ENCODE results near the gene MARF1. TPM values are rescaled to one million over a fixed set of nuclear protein-coding genes. Genes with fewer than 3 reads are reported as not detected.
A peak's percentile ranks its signal among the peaks of the same experiment; 100 is the strongest.

The MARF1 gene
- total RNA-seq, 2 experiments from 2014 or later: 156 to 157 TPM

GRCh38 chr16:15605839-15606517 lies 37.0 kb downstream of the MARF1 start:
- H3K4me1 ChIP-seq (ENCODE audit: insufficient read depth, low read length): no peaks in the 10 kb centered on the region
- POLR2A ChIA-PET: no interaction called here

GRCh38 chr16:15604460-15605440 lies 38.2 kb downstream of the MARF1 start:
- ChIA-PET POLR2A (interaction anchor here (1.0 kb wide), 1 partner anchor 34 kb away, joined by 3 read pairs; no protein-coding TSS in a partner anchor), CTCF (interaction anchor here (1.1 to 1.2 kb wide), 3 partner anchors 38 to 177 kb away, joined by 3 to 4 read pairs (median 3); partner anchors contain the start of gene MARF1)
- intact Hi-C loops (cut with DNase I, micrococcal nuclease): no loop called here
- DNase-seq: no peak
- no peak for ATAC-seq (ENCODE audit: poor library complexity)
- no peaks in the 10 kb centered on the region for H3K9me3 Mint-ChIP-seq
- no peak overlapping the region for H3K27ac ChIP-seq (ENCODE audit: low read depth in 1 of 2, low read length in 2 of 2)
- H3K4me1 ChIP-seq (ENCODE audit: insufficient read depth, low read length): no peaks in the 10 kb centered on the region
- H3K27me3 Mint-ChIP-seq: no peaks in the 10 kb centered on the region
- no peak overlapping the region for H3K27ac Mint-ChIP-seq
- H3K36me3 Mint-ChIP-seq (ENCODE audit: low read depth): peaks cover 99% of the 10 kb centered on the region
- no peaks in the 10 kb centered on the region for H3K9me3 ChIP-seq (ENCODE audit: control insufficient read depth in 1 of 2, insufficient read depth in 1 of 2, low read length in 2 of 2)
- no peak overlapping the region for H3K4me3 Mint-ChIP-seq
- H3K36me3 ChIP-seq (ENCODE audit: insufficient read depth, low read length): peaks cover 97% of the 10 kb centered on the region
- TF ChIP-seq, protein P1, sequence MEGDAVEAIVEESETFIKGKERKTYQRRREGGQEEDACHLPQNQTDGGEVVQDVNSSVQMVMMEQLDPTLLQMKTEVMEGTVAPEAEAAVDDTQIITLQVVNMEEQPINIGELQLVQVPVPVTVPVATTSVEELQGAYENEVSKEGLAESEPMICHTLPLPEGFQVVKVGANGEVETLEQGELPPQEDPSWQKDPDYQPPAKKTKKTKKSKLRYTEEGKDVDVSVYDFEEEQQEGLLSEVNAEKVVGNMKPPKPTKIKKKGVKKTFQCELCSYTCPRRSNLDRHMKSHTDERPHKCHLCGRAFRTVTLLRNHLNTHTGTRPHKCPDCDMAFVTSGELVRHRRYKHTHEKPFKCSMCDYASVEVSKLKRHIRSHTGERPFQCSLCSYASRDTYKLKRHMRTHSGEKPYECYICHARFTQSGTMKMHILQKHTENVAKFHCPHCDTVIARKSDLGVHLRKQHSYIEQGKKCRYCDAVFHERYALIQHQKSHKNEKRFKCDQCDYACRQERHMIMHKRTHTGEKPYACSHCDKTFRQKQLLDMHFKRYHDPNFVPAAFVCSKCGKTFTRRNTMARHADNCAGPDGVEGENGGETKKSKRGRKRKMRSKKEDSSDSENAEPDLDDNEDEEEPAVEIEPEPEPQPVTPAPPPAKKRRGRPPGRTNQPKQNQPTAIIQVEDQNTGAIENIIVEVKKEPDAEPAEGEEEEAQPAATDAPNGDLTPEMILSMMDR (IDR thresholded peaks at IDR 0.05): no peak
- H3K4me3 ChIP-seq (ENCODE audit: low read length): no peak overlapping the region
- peaks cover 8% of the 10 kb centered on the region for H3K4me1 Mint-ChIP-seq (ENCODE audit: low read depth)
- H3K27me3 ChIP-seq (ENCODE audit: control insufficient read depth in 1 of 2, insufficient read depth in 2 of 2, low read length in 2 of 2): no peaks in the 10 kb centered on the region

More at GRCh38 chr16:15605839-15606517, 37.0 kb downstream of the MARF1 start:
- Mint-ChIP-seq H3K36me3 (ENCODE audit: low read depth) (peaks cover 99% of the 10 kb centered on the region), H3K27me3 (no peaks in the 10 kb centered on the region), H3K27ac (peak overlapping the region; percentile 73), H3K9me3 (no peaks in the 10 kb centered on the region), H3K4me1 (ENCODE audit: low read depth) (peaks cover 8% of the 10 kb centered on the region), H3K4me3 (no peak overlapping the region)
- ATAC-seq (ENCODE audit: poor library complexity) (no peak), DNase-seq (no peak)
- TF ChIP-seq, protein P1 (IDR thresholded peaks at IDR 0.05): no peak
- H3K9me3 ChIP-seq (ENCODE audit: control insufficient read depth in 1 of 2, insufficient read depth in 1 of 2, low read length in 2 of 2): no peaks in the 10 kb centered on the region
- CTCF ChIA-PET: no interaction called here
- peaks cover 97% of the 10 kb centered on the region for H3K36me3 ChIP-seq (ENCODE audit: insufficient read depth, low read length)
- H3K27ac ChIP-seq (ENCODE audit: low read depth in 1 of 2, low read length in 2 of 2): no peak overlapping the region
- H3K27me3 ChIP-seq (ENCODE audit: control insufficient read depth in 1 of 2, insufficient read depth in 2 of 2, low read length in 2 of 2): no peaks in the 10 kb centered on the region
- intact Hi-C loops (cut with DNase I, micrococcal nuclease): no loop called here
- H3K4me3 ChIP-seq (ENCODE audit: low read length): no peak overlapping the region

DNA sequence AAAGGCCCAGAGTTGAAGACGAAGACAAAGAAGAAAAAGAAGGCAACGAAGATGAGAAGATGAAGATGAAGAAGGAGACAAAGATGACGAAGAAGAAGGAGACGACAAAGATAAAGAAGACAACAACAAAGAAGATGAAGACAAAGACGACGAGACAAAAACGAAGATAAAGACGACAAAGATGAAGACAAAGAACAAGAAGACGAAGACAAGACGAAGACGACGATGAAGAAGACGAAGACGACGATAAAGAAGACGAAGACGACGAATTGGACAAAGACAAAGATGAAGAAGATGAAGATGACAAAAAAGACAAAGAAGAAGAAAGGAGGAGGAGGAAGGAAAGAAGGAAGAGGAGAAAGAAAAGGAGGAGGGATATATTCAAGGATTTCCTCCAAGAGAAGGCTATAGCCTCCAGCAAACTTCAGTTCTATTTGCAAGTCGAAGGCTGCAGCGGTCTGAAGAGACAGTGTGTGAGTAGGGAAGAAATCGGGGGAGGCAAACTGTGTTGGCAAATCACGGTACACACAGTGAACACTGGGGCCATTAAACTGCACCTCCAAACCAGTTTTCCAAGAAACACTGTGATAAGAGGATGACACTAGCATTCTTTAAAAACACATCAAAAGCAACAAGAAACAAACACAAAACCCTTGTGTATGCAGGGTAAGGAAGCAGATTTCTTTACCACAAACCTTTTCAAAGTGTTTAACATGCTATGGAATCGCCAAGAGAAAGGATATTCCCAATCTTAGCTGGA lies 40.5 kb downstream of the MARF1 start:
- H3K9me3 ChIP-seq (ENCODE audit: control insufficient read depth in 1 of 2, insufficient read depth in 1 of 2, low read length in 2 of 2): no peaks in the 10 kb centered on the region
- H3K36me3 ChIP-seq (ENCODE audit: insufficient read depth, low read length): peaks cover 97% of the 10 kb centered on the region
- intact Hi-C loops (cut with DNase I, micrococcal nuclease): no loop called here
- TF ChIP-seq, protein P1 (IDR thresholded peaks at IDR 0.05): no peak
- ChIA-PET CTCF (no interaction called here), POLR2A (no interaction called here)
- H3K4me1 ChIP-seq (ENCODE audit: insufficient read depth, low read length): no peaks in the 10 kb centered on the region
- Mint-ChIP-seq H3K4me1 (ENCODE audit: low read depth) (peaks cover 8% of the 10 kb centered on the region), H3K9me3 (no peaks in the 10 kb centered on the region), H3K27me3 (no peaks in the 10 kb centered on the region), H3K27ac (no peak overlapping the region), H3K36me3 (ENCODE audit: low read depth) (peaks cover 96% of the 10 kb centered on the region), H3K4me3 (no peak overlapping the region)
- no peak overlapping the region for H3K4me3 ChIP-seq (ENCODE audit: low read length)
- H3K27ac ChIP-seq (ENCODE audit: low read depth in 1 of 2, low read length in 2 of 2): no peak overlapping the region
- ATAC-seq (ENCODE audit: poor library complexity) (no peak), DNase-seq (no peak)
- no peaks in the 10 kb centered on the region for H3K27me3 ChIP-seq (ENCODE audit: control insufficient read depth in 1 of 2, insufficient read depth in 2 of 2, low read length in 2 of 2)
